Raji (cell line): ENCODE data around the gene NEK2.

Source experiments
- POLR2A ChIP-seq: IDR thresholded peaks from 2 replicates; pipeline ENCODE4 v1.6.1; 2011; ENCODE audit warnings: low read depth, low read length, control low read depth; ENCODE audit not compliant: insufficient read depth

The NEK2 gene

DNA sequence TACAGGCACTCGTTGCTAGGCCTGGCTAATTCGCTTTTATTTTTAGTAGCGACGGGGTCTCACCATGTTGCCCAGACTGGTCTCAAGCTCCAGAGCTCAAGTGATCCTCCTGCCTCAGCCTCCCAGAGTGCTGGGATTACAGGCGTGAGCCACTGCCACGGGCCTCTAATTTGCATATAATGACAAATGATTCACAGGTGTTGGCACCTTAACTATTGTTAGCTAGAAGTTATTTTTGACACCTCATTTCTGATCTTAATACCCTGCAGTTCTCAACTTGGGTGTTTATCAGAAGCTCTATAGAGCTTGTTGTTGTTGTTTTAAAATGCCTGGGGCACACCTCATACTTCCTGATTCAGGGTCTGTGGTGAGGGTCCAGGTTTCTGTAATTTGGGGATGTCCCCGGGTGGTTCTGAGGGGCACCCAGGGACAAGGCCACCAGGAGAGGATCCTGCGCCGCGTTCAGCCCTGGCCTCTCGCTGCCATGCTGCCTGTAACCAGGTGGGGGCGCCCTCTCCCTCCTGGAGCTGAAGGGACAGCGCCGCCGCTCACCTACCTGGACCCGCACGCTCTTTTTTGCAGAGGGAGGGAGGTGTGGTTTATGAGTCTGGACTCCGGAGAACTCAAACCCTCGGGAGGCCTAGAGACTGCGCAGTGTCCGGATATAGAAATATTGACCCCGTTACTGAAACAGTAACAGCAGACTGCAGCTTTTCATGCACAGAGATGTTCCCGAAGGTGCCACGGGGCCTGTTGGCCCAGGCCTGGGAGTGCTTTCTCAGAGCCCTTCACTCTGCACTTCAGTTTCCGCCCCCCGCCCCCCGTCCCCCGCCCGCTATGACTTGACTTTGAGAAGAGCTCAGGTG is 23.0 kb upstream of the NEK2 start:
- TF ChIP-seq POLR2A, result no peak

DNA sequence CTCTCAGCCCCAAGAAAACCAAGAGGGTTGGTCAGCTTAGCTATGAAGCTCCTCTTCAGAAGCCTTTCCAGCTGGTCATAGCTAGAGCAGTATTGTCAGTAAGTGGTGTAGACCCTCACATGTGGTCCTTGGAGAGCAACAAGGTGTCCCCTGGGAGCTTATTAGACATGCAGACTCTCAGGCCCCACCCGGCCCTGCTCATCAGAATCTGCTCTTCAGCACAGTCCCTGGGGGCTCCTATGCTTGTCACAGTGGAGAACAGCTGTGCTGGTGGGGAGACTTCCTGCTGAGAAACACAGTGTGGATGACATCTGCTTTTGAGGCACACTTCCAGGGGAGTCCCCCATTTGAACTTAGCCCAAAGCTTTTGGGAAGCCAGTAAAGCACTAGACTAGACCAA is 21.9 kb upstream of the NEK2 start:
- TF ChIP-seq POLR2A, result no peak

DNA sequence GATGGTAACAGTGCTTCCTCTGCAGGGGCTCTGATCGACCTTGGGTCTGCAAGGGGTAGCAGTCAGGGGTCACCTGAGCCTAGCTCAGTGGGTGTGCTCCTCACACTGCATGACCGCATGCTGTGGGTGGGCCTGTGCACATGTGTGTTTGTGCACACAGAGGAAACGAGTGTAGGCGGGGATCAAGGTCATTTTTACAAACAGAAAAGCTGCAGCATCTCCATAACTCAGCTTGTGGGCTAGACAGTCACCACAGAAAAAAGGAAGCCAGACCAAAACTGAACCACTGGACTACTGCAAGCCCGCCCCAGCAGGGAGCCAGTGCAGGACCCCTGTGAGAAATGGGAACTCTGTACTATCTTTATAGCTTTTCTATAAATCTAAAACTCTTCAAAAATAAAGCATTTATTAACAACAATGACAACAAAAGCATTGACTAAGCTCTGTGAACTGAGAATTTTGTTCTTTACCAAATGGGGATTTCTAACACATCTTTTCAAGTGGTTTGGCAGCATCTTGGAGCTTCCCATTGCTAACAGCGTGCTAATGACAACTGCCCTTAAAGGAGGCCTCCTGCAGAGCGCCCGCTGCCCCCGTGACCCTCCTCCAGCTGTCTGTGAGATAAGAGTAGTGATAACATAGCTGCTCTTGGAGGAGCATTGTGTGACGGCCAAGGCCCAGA is 19.9 kb upstream of the NEK2 start:
- TF ChIP-seq POLR2A, result no peak

DNA sequence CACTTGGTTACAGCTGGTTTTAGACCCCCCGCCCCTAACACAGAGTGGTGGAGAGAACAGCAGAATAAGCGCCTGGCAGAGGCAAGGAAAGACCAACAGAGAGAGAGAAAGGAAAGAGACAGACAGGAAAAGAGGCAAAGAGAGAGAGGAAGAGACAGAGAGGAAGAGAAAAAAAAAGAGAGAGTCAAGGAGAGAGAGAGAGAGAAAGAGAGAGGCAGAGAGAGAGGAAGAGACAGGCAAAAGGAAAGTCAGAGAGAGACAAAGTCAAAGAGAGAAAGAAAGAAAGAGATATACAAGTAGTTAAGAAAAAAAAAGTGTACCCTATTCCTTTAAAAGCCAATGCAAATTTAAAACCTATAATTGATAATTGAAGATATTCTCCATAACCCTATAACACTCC is 13.0 kb upstream of the NEK2 start:
- no peak for TF ChIP-seq POLR2A

DNA sequence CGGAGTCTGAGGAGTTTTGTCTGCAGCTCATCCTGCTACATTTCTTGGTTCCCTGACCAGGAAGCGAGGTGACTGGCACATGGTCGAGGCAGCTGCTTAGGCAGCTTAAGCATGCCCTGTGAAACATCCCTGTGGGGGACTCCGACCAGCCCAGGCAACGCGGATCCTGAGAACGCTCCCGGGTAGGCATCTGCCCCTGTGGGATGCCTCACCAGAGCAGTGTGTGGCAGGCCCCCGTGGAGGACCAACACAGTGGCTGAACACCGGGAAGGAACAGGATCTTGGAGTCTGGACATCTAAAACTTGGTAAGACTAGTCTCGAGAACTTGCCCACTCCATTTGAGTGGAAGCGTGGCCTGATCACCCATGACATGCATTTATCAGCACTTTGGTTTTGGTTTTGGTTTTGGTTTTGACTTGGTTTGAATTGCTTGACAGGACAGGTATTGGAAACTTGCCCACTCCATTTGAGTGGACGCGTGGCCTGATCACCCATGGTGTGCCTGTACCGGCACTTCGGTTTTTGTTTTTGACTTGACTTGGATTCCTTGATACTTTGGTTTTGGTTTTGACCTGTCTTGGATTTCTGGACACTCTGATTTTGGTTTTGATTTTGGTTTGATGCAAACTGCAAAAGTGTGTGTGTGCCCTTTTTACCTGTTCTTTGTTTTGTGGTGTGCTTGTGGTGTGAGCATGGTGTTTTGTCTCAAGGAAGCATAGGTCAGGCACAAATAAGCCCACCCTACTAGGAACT is 12.2 kb upstream of the NEK2 start:
- no peak for TF ChIP-seq POLR2A

DNA sequence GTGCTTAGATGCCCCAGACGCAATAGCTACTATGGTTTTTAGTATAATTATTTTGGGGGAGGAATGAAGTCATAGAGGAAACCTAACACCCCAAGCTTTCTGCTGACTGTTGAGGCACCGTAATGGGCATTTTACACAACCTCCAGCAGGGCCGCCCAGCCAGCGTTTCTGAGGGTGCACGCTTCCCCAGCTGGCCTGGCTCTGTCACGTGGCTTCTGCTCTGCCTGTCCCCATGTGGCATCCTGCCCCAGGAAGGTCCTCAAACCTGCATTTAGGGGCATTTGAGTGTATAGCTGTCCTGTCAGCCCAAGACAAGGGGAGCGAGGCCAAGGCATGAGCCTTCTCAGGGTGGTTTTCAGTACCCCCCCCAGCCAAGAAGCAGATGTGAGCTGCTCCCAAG is 10.4 kb upstream of the NEK2 start:
- TF ChIP-seq POLR2A, result no peak

DNA sequence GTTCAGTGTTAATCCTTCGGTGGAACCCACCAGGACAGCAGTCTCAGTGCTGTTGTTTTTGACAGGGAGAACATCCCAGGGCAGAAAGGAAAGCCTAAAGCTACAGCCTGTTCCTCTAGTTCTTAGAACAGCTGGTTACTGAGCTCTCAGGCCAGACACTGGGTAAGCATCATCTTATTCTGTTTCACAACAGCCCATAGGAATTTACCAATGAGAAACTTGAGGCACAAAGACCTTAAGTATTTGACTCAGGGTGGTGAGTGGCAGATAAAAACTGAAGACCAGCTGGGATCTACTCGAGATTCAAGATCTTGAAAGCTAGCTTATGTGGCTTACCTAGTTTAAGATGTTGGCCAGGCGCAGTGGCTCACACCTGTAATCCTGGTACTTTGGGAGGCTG is 9.4 kb upstream of the NEK2 start:
- TF ChIP-seq POLR2A, result no peak

DNA sequence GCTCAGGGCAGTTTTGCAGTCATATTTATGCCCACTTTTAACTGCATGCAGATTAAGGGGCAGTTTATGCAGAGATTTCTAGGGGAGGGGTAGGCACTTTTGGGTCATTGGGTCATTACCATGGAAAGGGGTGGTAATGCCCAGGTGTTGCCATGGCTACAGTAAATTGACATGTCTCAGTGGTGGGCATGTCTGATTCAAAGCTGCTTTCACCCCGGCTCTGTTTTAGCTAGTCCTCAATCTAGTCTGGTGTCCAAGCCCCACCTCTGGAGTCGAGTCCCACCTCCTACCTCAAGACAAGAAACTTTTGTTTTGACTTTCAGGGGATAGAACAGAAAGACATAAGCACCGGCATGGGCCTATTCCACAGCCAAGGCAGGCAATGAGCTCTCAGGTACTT is 8.9 kb upstream of the NEK2 start:
- TF ChIP-seq POLR2A, result no peak

DNA sequence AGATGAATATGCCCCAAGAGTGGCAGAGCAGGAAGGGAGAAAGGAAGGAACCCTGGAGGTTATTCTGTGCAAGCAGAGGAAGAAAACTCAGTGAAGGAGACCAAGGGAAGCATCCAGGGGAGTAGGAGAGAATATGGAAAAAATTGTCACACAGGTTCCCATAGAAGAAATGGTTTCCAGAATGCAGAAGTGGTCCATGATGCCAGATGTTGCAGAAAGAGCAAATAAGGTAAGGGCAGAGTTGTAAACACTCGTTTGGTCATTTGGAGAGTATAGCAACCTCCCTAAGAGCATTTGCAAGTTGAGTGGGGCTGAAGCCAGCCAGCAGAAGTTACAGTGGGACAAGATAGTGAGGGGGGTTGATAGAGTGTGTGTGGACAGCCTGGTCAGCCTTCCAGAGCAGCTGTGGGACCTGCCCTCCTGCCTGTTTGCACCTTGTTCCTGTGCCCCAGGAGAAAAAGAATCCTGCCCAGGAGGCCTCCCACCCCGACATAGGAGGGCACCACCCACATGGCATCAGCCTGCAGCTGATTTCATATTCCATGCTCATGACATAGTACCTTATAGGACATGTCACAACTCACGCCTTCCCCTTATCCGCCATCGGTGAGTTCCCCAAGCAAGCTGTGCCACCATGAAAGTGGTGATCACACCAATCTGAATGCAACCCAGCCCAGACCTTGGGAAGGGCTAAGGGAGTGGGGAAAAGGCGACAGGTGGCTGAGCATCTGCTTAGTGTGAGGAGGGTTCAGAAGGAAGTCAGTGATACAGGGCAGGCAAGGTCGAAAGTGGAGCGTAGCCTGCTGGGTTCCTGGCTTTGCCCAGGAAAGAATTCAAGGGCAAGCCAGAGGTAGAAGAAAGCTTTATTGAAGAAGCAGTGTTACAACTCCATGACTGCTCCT is 8.2 kb upstream of the NEK2 start:
- TF ChIP-seq POLR2A, result no peak

DNA sequence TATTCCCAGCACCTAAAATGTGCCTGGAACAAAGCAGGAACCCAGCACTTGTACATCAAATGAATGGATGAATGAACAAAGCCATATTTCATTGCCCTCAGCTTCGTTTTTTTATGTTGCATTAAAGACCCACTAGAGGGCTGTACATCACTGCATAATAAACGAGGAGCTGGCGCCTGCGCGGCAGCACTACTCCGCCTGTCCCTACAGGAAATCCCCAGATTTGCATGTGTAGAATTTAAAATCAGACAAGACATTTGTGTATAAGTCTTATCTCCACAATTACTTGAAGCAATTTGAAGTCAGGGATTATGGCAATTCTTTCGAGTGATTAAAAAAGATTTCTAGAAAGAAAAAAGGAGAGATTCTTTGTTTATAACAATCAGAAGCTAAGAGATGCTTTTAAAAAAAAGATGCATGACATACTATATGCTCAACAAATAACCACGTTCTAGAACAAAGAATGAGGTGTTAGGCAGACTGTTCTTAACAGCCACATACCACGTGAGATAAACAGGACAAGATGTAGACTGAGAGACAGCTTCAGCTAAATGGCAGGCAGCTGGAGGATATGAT is 5.4 kb upstream of the NEK2 start:
- no peak for TF ChIP-seq POLR2A

DNA sequence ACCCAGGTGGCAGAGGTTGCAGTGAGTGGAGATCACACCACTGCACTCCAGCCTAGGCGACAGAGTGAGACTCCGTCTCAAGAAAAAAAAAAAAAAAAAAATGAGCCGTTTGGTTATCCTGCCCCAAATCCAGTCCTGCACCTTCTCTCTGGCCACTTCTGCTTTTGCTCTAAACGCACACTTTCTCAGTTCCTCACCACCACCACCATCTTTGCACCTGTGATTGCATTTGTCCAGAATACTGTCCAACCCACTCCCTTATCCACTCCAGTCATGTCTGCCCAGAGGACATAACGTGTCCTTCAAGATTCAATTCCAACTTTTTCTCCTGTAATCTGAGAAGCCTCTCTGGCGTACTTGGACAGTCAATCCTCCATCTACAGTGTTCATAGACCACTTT is 2.2 kb upstream of the NEK2 start:
- no peak for TF ChIP-seq POLR2A

DNA sequence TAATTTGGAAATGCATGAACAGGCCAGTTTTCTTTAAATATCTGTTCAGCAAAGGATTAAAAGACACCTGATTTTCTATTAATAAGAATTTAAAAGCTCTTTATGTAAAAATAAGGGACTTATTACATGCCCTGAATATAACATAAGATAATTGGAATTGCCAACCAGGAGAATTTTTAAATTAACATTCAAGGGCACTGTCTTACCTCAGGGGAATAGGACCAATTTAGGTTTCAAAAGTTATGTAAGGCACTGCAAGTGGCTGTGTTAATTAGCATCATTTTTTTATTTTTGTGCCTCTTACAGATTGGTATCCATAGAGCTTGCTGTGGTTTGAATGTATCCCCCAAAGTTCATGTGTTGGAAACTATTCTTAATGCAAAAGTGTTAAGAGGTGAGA is 1.3 kb upstream of the NEK2 start:
- no peak for TF ChIP-seq POLR2A

DNA sequence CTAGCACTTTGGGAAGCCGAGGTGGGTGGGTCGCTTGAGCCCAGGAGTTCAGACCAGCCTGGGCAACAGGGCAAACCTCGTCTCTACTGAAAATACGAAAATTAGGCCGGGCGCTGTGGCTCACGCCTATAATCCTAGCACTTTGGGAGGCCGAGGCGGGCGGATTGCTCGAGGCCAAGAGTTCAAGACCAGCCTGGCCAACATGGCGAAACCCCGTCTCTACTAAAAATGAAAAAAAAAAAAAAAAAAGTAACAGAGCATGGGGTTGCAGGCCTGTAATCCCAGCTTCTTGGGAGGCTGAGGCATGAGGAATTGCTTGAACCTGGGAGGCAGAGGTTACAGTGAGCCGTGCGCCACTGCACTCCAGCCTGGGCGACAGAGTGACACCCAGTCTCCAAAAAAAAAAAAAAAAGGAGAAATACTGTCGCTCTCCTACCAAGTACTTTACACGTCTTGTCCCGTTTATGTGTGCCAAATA is 724 bp upstream of the NEK2 start:
- TF ChIP-seq POLR2A, result no peak

DNA sequence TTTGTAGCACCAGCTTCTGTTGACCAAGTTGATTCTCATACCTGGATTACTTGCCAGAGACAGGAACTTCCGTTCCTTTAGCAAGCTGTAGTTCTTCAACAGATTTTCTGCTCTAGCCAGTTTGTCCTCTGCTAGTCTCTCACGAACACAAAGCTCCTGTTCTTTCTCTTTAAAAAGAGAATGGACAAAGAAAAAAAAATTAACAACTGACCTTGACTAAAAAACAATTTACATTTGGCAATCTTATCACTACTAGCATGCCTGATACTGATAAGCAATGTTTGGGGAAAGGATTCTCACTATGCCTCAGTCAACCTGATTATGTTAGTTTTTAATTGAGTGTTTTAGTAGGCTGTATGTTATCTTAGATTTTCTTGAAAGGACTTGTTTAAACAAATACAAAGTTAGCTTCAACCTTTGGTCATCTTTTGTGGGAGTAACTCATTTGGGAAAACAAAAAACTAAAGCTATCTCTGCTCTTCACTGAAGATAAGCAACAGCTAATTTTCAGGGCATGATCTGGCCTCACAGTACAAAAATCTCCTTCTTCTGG is 8.3 kb downstream of the NEK2 start:
- no peak for TF ChIP-seq POLR2A
